ENCODE measurements around the gene GABRB2. TPM values are rescaled to one million over a fixed set of nuclear protein-coding genes. Genes with fewer than 3 reads are reported as not detected.

The GABRB2 gene
- total RNA-seq, 4 donors from 2014 or later = 1.9 to 8.0 (median 2.3) TPM

DNA sequence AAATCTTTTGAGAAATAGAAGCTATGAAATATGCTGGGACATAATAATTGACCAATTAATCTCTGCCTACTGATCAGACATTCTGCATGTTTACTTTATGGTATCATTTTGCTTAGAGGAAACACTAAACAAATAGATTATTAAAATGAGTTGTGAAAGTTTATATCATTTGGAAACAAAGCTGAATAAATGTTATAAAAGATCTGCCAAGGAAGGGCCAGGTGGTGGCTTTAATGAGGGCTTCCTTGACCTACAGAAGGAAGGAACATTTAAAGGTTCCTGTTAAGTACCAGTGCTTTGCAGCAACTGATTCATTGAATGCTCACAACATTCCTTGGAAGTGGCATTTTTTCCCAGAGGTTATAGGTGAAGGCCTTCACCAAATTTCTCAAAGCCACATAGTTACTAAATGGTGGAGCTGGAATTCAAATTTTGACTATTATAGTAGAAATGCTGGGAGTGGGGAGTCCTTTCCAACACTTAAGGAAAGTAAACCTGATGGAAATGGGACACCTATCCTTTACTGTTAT lies 250.7 kb downstream of the GABRB2 start:
- ATAC-seq (ENCODE audit: low FRiP score) = no peak
- DNase-seq (ENCODE audit: low spot score) = no peak
- TF ChIP-seq, protein P1, sequence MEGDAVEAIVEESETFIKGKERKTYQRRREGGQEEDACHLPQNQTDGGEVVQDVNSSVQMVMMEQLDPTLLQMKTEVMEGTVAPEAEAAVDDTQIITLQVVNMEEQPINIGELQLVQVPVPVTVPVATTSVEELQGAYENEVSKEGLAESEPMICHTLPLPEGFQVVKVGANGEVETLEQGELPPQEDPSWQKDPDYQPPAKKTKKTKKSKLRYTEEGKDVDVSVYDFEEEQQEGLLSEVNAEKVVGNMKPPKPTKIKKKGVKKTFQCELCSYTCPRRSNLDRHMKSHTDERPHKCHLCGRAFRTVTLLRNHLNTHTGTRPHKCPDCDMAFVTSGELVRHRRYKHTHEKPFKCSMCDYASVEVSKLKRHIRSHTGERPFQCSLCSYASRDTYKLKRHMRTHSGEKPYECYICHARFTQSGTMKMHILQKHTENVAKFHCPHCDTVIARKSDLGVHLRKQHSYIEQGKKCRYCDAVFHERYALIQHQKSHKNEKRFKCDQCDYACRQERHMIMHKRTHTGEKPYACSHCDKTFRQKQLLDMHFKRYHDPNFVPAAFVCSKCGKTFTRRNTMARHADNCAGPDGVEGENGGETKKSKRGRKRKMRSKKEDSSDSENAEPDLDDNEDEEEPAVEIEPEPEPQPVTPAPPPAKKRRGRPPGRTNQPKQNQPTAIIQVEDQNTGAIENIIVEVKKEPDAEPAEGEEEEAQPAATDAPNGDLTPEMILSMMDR (IDR thresholded peaks at IDR 0.05) = no peak

GRCh38 chr5:161288071-161288470 lies 258.5 kb downstream of the GABRB2 start:
- ATAC-seq (ENCODE audit: low FRiP score) = no peak
- TF ChIP-seq, protein P1 (IDR thresholded peaks at IDR 0.05) = no peak
- DNase-seq (ENCODE audit: low spot score) = no peak

DNA sequence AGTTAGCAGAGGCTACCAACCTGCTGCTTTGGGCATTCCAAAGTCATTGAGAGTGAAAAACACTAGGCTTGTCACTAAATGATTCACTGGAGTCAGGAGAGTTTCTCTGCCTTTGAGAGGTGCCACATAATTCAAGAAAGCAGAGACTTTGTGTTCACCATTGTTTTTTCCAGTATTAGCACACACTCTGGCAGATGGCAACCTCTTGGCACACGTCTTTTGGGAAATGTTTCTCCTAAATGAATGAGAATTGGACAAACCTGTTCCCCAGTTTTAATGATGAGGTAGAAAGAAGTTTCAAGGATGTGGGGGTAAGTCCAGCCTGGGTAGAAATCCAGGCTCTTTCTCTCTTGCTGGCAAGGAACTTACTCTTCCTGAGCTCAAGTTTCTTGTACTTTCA lies 259.1 kb downstream of the GABRB2 start:
- no peak for DNase-seq (ENCODE audit: low spot score)
- ATAC-seq (ENCODE audit: low FRiP score) = no peak
- TF ChIP-seq, protein P1 (IDR thresholded peaks at IDR 0.05) = no peak

DNA sequence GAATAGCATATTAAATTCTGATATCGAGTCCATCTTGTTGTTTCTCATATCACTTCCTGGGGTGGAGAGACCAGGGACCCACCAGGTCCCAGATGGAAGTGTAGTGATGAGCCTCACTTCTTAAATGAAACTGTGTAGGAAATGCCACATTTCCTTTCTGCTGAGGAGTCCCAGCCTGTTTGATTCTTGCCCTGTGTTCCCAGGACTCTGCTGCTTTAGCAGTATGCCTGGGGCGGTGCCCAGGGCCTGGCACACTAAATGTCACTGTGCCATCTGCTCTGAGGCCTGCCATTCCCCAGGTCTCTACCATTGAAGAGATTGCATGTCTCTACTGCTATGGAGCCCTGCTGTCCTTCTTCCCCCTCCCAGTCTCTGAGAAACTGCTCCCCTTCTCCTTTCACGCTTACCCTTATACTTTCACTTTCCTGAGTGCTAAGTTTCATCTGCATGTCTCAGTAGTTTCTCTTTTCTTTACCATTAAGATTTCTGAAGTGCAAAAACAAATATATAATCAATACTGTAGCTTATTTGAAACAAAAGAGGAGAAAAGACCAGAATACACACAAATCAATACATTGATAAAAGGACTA lies 260.4 kb downstream of the GABRB2 start:
- DNase-seq (ENCODE audit: low spot score) (no peak), ATAC-seq (ENCODE audit: low FRiP score) (no peak)
- TF ChIP-seq, protein P1 (IDR thresholded peaks at IDR 0.05) = no peak

GRCh38 chr5:161284445-161284844 lies 262.1 kb downstream of the GABRB2 start:
- DNase-seq (ENCODE audit: low spot score) (no peak), ATAC-seq (ENCODE audit: low FRiP score) (no peak)
- TF ChIP-seq, protein P1 (IDR thresholded peaks at IDR 0.05) = no peak

DNA sequence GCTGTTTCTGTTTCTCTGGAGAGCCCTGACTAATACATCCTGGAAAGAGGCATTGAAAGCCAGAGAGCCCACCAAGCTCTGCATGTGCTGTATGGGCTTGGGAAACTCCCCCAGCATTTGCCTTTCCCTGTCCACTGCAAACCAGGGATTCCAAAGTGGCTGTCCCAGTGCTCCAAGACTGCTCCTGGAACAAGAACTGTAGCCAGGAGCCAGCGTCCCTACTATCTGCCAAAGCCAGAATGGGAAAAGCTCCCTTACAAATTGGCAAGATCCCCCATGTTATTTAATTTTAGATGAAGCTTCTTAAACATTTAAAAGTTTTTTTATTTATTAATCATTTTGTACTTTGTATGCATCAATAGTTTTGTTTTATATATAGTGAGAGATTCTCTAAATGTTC lies 263.2 kb downstream of the GABRB2 start:
- no peak for DNase-seq (ENCODE audit: low spot score)
- ATAC-seq (ENCODE audit: low FRiP score) = no peak
- TF ChIP-seq, protein P1 (IDR thresholded peaks at IDR 0.05) = no peak
